ENCODE data around the gene OR4F15. TPM values are rescaled to one million over a fixed set of nuclear protein-coding genes. Genes with fewer than 3 reads are reported as not detected.

Gene OR4F15
- total RNA-seq, 2 experiments from 2014 or later = not detected

GRCh38 chr15:101828774-101829173 is 16.8 kb downstream of the OR4F15 start:
- Mint-ChIP-seq H3K9me3 (no peaks in the 10 kb centered on the region), H3K4me1 (ENCODE audit: low read depth) (no peaks in the 10 kb centered on the region), H3K27ac (no peak overlapping the region), H3K4me3 (no peak overlapping the region), H3K27me3 (peaks cover 51% of the 10 kb centered on the region), H3K36me3 (ENCODE audit: low read depth) (no peaks in the 10 kb centered on the region)
- DNase-seq = no peak
- ATAC-seq (ENCODE audit: poor library complexity) = no peak
- no peak overlapping the region for H3K4me3 ChIP-seq (ENCODE audit: low read length)
- H3K36me3 ChIP-seq (ENCODE audit: insufficient read depth, low read length) = no peaks in the 10 kb centered on the region
- H3K27ac ChIP-seq (ENCODE audit: low read depth in 1 of 2, low read length in 2 of 2) = no peak overlapping the region
- ChIA-PET CTCF (no interaction called here), POLR2A (no interaction called here)
- peaks cover 0 to 1% of the 10 kb centered on the region in 2 experiments for H3K9me3 ChIP-seq (ENCODE audit: control insufficient read depth in 1 of 2, insufficient read depth in 1 of 2, low read length in 2 of 2)
- intact Hi-C loops (cut with DNase I, micrococcal nuclease) = no loop called here
- TF ChIP-seq CTCF (IDR thresholded peaks at IDR 0.05) = no peak
- H3K27me3 ChIP-seq (ENCODE audit: control insufficient read depth in 1 of 2, insufficient read depth in 2 of 2, low read length in 2 of 2) = peaks cover 3 to 23% of the 10 kb centered on the region in 2 experiments
- no peaks in the 10 kb centered on the region for H3K4me1 ChIP-seq (ENCODE audit: insufficient read depth, low read length)

- H3K27me3 ChIP-seq (ENCODE audit: control insufficient read depth in 1 of 2, insufficient read depth in 2 of 2, low read length in 2 of 2) = peaks cover 4 to 10% of the 10 kb centered on the region in 2 experiments
- H3K4me1 Mint-ChIP-seq (ENCODE audit: low read depth) = no peaks in the 10 kb centered on the region
These were observed 29.7 kb downstream of the OR4F15 start for GRCh38 chr15:101841656-101842055.

GRCh38 chr15:101844916-101845315 is 32.9 kb downstream of the OR4F15 start:
- TF ChIP-seq CTCF (IDR thresholded peaks at IDR 0.05) = no peak
- no peaks in the 10 kb centered on the region for H3K36me3 ChIP-seq (ENCODE audit: insufficient read depth, low read length)
- H3K4me1 ChIP-seq (ENCODE audit: insufficient read depth, low read length) = no peaks in the 10 kb centered on the region
- no peaks in the 10 kb centered on the region for H3K9me3 ChIP-seq (ENCODE audit: control insufficient read depth in 1 of 2, insufficient read depth in 1 of 2, low read length in 2 of 2)
- ChIA-PET POLR2A (no interaction called here), CTCF (no interaction called here)
- no peak overlapping the region for H3K27ac ChIP-seq (ENCODE audit: low read depth in 1 of 2, low read length in 2 of 2)
- intact Hi-C loops (cut with DNase I, micrococcal nuclease) = no loop called here
- Mint-ChIP-seq H3K9me3 (no peaks in the 10 kb centered on the region), H3K4me3 (no peak overlapping the region), H3K27ac (no peak overlapping the region), H3K36me3 (ENCODE audit: low read depth) (no peaks in the 10 kb centered on the region), H3K27me3 (peaks cover 63% of the 10 kb centered on the region), H3K4me1 (ENCODE audit: low read depth) (no peaks in the 10 kb centered on the region)
- H3K4me3 ChIP-seq (ENCODE audit: low read length) = no peak overlapping the region
- ATAC-seq (ENCODE audit: poor library complexity) (no peak), DNase-seq (no peak)
- peaks cover 4 to 15% of the 10 kb centered on the region in 2 experiments for H3K27me3 ChIP-seq (ENCODE audit: control insufficient read depth in 1 of 2, insufficient read depth in 2 of 2, low read length in 2 of 2)

More at GRCh38 chr15:101841656-101842055, 29.7 kb downstream of the OR4F15 start:
- DNase-seq (no peak), ATAC-seq (ENCODE audit: poor library complexity) (no peak)
- no peak overlapping the region for H3K27ac ChIP-seq (ENCODE audit: low read depth in 1 of 2, low read length in 2 of 2)
- intact Hi-C loops (cut with DNase I, micrococcal nuclease) = no loop called here
- Mint-ChIP-seq H3K4me3 (no peak overlapping the region), H3K9me3 (peaks cover 3% of the 10 kb centered on the region), H3K36me3 (ENCODE audit: low read depth) (no peaks in the 10 kb centered on the region), H3K27ac (no peak overlapping the region), H3K27me3 (peaks cover 46% of the 10 kb centered on the region)
- TF ChIP-seq CTCF (IDR thresholded peaks at IDR 0.05) = no peak
- no peak overlapping the region for H3K4me3 ChIP-seq (ENCODE audit: low read length)
- POLR2A ChIA-PET = no interaction called here
- CTCF ChIA-PET = no interaction called here
- no peaks in the 10 kb centered on the region for H3K36me3 ChIP-seq (ENCODE audit: insufficient read depth, low read length)
- H3K4me1 ChIP-seq (ENCODE audit: insufficient read depth, low read length) = no peaks in the 10 kb centered on the region
- H3K9me3 ChIP-seq (ENCODE audit: control insufficient read depth in 1 of 2, insufficient read depth in 1 of 2, low read length in 2 of 2) = no peaks in the 10 kb centered on the region
